ENCODE results near the gene MBTPS1. TPM values are rescaled to one million over a fixed set of nuclear protein-coding genes. Genes with fewer than 3 reads are reported as not detected.

MBTPS1 gene
- total and polyA plus RNA-seq, 4 donors, result 45.5 to 130 (median 68.0) TPM

GRCh38 chr16:84024854-84025253 lies 91.9 kb downstream of the MBTPS1 start:
- peaks cover 0 to 8% (median 2%) of the 10 kb centered on the region in 4 donors for H3K9me3 ChIP-seq (ENCODE audit: control insufficient read depth in 4 of 4, insufficient read depth in 3 of 4, low read length in 3 of 4)
- H3K27me3 ChIP-seq (ENCODE audit: control insufficient read depth in 3 of 3, insufficient read depth in 3 of 3, low read length in 2 of 3), result no peaks in the 10 kb centered on the region
- no peak overlapping the region for H3K4me3 ChIP-seq
- no peak for ATAC-seq (ENCODE audit: insufficient read depth, low FRiP score)
- H3K4me1 ChIP-seq (ENCODE audit: control insufficient read depth in 5 of 5, insufficient read depth in 5 of 5, low read length in 5 of 5), result peaks cover 0 to 3% (median 0%) of the 10 kb centered on the region in 5 donors
- TF ChIP-seq CTCF (IDR thresholded peaks at IDR 0.05; ENCODE audit: control extremely low read depth, extremely low read depth), result no peak
- H3K27ac ChIP-seq (ENCODE audit: low read depth in 1 of 2, low read length in 1 of 2), result no peak overlapping the region
- H3K9ac ChIP-seq (ENCODE audit: insufficient read depth in 1 of 2, low read length in 2 of 2), result no peak overlapping the region
- no peaks in the 10 kb centered on the region for H3K36me3 ChIP-seq (ENCODE audit: control insufficient read depth in 4 of 4, insufficient read depth in 4 of 4, low read length in 4 of 4)
- WGBS, 2 donors, result 81 to 83% methylated on average over 9 of the region's 9 CpGs
- no peak for DNase-seq

GRCh38 chr16:84022644-84023043 lies 94.1 kb downstream of the MBTPS1 start:
- Histone ChIP-seq H3K4me1 (ENCODE audit: control insufficient read depth in 5 of 5, insufficient read depth in 5 of 5, low read length in 5 of 5) (peaks cover 0 to 3% (median 0%) of the 10 kb centered on the region in 5 donors), H3K27me3 (ENCODE audit: control insufficient read depth in 3 of 3, insufficient read depth in 3 of 3, low read length in 2 of 3) (no peaks in the 10 kb centered on the region), H3K9ac (ENCODE audit: insufficient read depth in 1 of 2, low read length in 2 of 2) (no peak overlapping the region), H3K9me3 (ENCODE audit: control insufficient read depth in 4 of 4, insufficient read depth in 3 of 4, low read length in 3 of 4) (peaks cover 0 to 9% (median 4%) of the 10 kb centered on the region in 4 donors), H3K36me3 (ENCODE audit: control insufficient read depth in 4 of 4, insufficient read depth in 4 of 4, low read length in 4 of 4) (no peaks in the 10 kb centered on the region), H3K27ac (ENCODE audit: low read depth in 1 of 2, low read length in 1 of 2) (no peak overlapping the region), H3K4me3 (no peak overlapping the region)
- TF ChIP-seq CTCF (IDR thresholded peaks at IDR 0.05; ENCODE audit: control extremely low read depth, extremely low read depth), result no peak
- 72 to 86% methylated on average over 11 of the region's 11 CpGs for WGBS, 2 donors
- DNase-seq (no peak), ATAC-seq (ENCODE audit: insufficient read depth, low FRiP score) (no peak)

- H3K36me3 ChIP-seq (ENCODE audit: control insufficient read depth in 4 of 4, insufficient read depth in 4 of 4, low read length in 4 of 4), result no peaks in the 10 kb centered on the region
- DNase-seq (no peak), ATAC-seq (ENCODE audit: insufficient read depth, low FRiP score) (no peak)
- H3K27me3 ChIP-seq (ENCODE audit: control insufficient read depth in 3 of 3, insufficient read depth in 3 of 3, low read length in 2 of 3), result no peaks in the 10 kb centered on the region
- H3K9me3 ChIP-seq (ENCODE audit: control insufficient read depth in 4 of 4, insufficient read depth in 3 of 4, low read length in 3 of 4), result peaks cover 0 to 9% (median 3%) of the 10 kb centered on the region in 4 donors
- no peak overlapping the region for H3K9ac ChIP-seq (ENCODE audit: insufficient read depth in 1 of 2, low read length in 2 of 2)
- H3K4me1 ChIP-seq (ENCODE audit: control insufficient read depth in 5 of 5, insufficient read depth in 5 of 5, low read length in 5 of 5), result no peaks in the 10 kb centered on the region
- TF ChIP-seq CTCF (IDR thresholded peaks at IDR 0.05; ENCODE audit: control extremely low read depth, extremely low read depth), result no peak
- no peak overlapping the region for H3K27ac ChIP-seq (ENCODE audit: low read depth in 1 of 2, low read length in 1 of 2)
- WGBS, 2 donors, result 78 to 91% methylated on average over 5 of the region's 5 CpGs
- no peak overlapping the region for H3K4me3 ChIP-seq
Observed at GRCh38 chr16:84021488-84021887, 95.3 kb downstream of the MBTPS1 start.

GRCh38 chr16:84020353-84020752 lies 96.4 kb downstream of the MBTPS1 start:
- TF ChIP-seq CTCF (IDR thresholded peaks at IDR 0.05; ENCODE audit: control extremely low read depth, extremely low read depth), result no peak
- no peaks in the 10 kb centered on the region for H3K4me1 ChIP-seq (ENCODE audit: control insufficient read depth in 5 of 5, insufficient read depth in 5 of 5, low read length in 5 of 5)
- DNase-seq (no peak), ATAC-seq (ENCODE audit: insufficient read depth, low FRiP score) (no peak)
- H3K27ac ChIP-seq (ENCODE audit: low read depth in 1 of 2, low read length in 1 of 2), result no peak overlapping the region
- no peak overlapping the region for H3K9ac ChIP-seq (ENCODE audit: insufficient read depth in 1 of 2, low read length in 2 of 2)
- 87 to 96% methylated on average over 9 of the region's 9 CpGs for WGBS, 2 donors
- H3K9me3 ChIP-seq (ENCODE audit: control insufficient read depth in 4 of 4, insufficient read depth in 3 of 4, low read length in 3 of 4), result peaks cover 0 to 9% (median 3%) of the 10 kb centered on the region in 4 donors
- H3K36me3 ChIP-seq (ENCODE audit: control insufficient read depth in 4 of 4, insufficient read depth in 4 of 4, low read length in 4 of 4), result no peaks in the 10 kb centered on the region
- H3K27me3 ChIP-seq (ENCODE audit: control insufficient read depth in 3 of 3, insufficient read depth in 3 of 3, low read length in 2 of 3), result no peaks in the 10 kb centered on the region
- no peak overlapping the region for H3K4me3 ChIP-seq

All from lung (tissue), 12 donors.